Neural cell (in vitro differentiated cells): Measurements from ENCODE around the gene DAP.

Experiments
- EP300 ChIP-seq: fragments of 450-650 bp; conservative IDR thresholded peaks from 2 replicates; pipeline ENCODE4 v1.6.1; 2014; ENCODE audit warnings: antibody characterized with exemption, mild to moderate bottlenecking, moderate library complexity; ENCODE audit not compliant: poor library complexity, severe bottlenecking
- RAD21 ChIP-seq: fragments of 450-650 bp; conservative IDR thresholded peaks from 2 replicates; pipeline ENCODE4 v1.6.1; 2014; ENCODE audit warnings: antibody characterized with exemption, mild to moderate bottlenecking, moderate library complexity
- TF ChIP-seq, protein P1 (sequence below): fragments of 450-650 bp; IDR thresholded peaks from 2 replicates; pipeline ENCODE4 v1.5.1; 2014; ENCODE audit warnings: antibody characterized with exemption, mild to moderate bottlenecking, moderate library complexity; ENCODE audit not compliant: poor library complexity, severe bottlenecking
- TF ChIP-seq, protein P2 (sequence below): IDR thresholded peaks from 2 replicates; pipeline ENCODE4 v1.6.1; 2012; ENCODE audit warnings: borderline replicate concordance

DNA sequence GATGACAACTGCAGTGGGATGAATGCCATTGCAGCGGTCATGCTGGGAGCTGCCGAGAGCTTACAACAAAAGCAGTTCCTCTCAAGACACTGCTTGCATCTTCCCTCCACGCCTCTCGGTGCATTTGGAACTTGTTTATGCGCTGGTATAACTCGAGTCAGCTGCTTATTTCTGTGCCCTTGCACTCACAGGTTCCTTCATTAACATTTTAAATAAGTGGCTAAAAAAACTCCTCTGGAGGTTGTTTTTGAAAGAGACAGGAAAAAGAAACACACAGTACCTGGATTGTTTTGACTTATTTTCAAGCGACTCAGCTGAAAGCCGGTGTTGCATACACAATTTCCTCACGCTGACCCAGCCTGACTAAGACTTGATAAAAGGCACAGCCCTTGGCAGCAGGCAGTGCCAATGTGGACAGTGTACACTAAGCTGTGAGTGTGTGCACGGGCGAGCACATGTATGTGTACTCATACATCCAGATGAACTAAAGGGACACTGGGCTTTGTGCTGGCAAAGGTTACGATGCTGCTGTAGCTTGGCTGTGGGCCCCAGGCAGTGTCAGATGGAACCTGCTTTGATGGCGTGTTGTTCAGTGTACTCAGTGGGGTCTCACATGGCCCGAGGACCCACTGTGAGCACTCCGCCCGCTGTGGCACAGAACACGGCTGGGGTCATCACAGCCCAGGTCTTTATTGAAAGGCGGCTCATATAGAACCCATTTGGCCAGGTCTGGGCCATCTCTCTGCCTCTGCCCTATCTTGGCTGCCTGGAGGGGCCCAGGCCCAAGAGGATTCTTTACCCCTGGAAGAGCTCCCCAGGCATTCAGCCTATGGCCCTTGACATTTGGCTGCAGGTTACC lies 104.8 kb downstream of the DAP start:
- TF ChIP-seq RAD21: no peak
- TF ChIP-seq, protein P1, sequence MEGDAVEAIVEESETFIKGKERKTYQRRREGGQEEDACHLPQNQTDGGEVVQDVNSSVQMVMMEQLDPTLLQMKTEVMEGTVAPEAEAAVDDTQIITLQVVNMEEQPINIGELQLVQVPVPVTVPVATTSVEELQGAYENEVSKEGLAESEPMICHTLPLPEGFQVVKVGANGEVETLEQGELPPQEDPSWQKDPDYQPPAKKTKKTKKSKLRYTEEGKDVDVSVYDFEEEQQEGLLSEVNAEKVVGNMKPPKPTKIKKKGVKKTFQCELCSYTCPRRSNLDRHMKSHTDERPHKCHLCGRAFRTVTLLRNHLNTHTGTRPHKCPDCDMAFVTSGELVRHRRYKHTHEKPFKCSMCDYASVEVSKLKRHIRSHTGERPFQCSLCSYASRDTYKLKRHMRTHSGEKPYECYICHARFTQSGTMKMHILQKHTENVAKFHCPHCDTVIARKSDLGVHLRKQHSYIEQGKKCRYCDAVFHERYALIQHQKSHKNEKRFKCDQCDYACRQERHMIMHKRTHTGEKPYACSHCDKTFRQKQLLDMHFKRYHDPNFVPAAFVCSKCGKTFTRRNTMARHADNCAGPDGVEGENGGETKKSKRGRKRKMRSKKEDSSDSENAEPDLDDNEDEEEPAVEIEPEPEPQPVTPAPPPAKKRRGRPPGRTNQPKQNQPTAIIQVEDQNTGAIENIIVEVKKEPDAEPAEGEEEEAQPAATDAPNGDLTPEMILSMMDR: no peak
- TF ChIP-seq, protein P2, sequence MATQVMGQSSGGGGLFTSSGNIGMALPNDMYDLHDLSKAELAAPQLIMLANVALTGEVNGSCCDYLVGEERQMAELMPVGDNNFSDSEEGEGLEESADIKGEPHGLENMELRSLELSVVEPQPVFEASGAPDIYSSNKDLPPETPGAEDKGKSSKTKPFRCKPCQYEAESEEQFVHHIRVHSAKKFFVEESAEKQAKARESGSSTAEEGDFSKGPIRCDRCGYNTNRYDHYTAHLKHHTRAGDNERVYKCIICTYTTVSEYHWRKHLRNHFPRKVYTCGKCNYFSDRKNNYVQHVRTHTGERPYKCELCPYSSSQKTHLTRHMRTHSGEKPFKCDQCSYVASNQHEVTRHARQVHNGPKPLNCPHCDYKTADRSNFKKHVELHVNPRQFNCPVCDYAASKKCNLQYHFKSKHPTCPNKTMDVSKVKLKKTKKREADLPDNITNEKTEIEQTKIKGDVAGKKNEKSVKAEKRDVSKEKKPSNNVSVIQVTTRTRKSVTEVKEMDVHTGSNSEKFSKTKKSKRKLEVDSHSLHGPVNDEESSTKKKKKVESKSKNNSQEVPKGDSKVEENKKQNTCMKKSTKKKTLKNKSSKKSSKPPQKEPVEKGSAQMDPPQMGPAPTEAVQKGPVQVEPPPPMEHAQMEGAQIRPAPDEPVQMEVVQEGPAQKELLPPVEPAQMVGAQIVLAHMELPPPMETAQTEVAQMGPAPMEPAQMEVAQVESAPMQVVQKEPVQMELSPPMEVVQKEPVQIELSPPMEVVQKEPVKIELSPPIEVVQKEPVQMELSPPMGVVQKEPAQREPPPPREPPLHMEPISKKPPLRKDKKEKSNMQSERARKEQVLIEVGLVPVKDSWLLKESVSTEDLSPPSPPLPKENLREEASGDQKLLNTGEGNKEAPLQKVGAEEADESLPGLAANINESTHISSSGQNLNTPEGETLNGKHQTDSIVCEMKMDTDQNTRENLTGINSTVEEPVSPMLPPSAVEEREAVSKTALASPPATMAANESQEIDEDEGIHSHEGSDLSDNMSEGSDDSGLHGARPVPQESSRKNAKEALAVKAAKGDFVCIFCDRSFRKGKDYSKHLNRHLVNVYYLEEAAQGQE: no peak
- no peak for TF ChIP-seq EP300
